GM12873 (cell line): Measurements from ENCODE around the gene NACC1.

Experiments used
- CTCF ChIP-seq: IDR thresholded peaks from 2 replicates; pipeline ENCODE4 v1.5.1; 2012; ENCODE audit warnings: low read depth, mild to moderate bottlenecking, moderate library complexity, low read length, control low read depth; ENCODE audit not compliant: insufficient read depth; ENCODE audit errors: missing control alignments

Gene NACC1

DNA sequence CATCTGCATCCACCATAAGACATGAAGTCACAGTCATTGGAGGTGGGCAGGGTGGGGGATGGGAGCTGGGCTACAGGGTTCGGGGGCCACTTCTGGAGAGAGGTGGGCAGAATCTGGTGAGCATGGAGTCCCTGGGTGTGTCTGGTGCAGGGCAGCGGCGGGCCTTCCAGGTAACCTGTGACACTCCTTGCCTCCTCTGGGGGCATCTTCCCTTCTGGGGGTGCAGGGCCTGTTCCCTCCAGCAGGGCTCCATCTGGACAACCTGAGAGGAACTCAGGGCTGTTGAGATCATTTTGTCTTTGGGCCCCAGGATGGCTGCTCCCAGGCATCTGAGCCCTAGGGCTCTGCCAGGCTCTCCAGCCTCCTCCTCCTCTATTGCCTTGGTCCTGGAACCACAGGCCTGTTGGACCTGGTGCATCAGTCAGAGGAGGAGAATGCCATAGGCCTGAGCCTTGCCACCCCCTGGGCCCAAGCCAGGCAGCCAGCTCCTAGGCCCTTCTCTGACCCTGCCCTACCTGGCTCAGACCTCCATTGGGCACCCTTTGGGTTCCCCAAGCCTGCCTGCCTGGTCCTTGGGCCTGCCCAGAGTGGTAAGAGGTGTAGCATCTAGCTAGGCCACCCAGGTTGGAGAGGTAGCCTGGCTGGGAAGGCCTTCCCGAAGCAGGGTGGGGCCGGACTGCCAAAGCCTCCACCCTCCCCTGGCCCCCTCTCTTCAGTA is 28.8 kb upstream of the NACC1 start:
- TF ChIP-seq CTCF, result peak; percentile 75

- TF ChIP-seq CTCF, result no peak
Observed at GRCh38 chr19:13089857-13090507, 28.1 kb upstream of the NACC1 start.

DNA sequence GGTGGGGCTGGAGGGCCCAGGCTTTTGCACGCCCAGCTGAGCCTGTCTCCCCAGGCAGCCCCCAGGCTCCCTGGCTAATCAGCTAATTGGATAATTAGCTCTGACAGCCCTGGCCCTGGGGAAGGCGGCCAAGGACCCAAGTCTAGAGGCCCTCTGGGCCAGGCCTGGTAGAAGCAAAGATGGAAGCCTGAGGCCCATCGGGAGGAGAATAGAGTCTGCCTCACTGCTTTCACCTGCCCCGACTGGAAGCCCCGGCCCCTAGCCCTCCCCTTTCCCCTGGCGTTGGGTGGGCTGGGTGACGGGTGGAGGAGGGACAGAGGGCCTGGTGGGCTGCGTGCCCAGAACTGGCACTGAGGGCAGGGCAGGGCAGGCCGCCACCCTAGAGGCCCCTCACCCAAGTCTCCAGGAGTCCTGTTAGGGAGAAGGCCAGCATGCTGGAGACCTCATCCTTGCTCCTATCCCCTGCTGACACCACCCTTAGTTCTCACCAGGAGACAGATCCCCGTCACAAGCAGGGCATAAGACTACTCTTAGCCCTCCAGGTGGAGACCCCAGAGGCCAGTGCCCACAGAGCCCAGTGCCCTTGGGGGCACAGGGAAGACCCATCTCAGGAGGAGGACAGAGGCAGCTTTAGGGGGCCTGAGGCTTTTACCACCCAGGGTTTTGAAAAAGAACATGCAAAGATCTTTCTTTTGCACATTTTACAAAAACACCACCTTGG is 27.4 kb upstream of the NACC1 start:
- no peak for TF ChIP-seq CTCF

DNA sequence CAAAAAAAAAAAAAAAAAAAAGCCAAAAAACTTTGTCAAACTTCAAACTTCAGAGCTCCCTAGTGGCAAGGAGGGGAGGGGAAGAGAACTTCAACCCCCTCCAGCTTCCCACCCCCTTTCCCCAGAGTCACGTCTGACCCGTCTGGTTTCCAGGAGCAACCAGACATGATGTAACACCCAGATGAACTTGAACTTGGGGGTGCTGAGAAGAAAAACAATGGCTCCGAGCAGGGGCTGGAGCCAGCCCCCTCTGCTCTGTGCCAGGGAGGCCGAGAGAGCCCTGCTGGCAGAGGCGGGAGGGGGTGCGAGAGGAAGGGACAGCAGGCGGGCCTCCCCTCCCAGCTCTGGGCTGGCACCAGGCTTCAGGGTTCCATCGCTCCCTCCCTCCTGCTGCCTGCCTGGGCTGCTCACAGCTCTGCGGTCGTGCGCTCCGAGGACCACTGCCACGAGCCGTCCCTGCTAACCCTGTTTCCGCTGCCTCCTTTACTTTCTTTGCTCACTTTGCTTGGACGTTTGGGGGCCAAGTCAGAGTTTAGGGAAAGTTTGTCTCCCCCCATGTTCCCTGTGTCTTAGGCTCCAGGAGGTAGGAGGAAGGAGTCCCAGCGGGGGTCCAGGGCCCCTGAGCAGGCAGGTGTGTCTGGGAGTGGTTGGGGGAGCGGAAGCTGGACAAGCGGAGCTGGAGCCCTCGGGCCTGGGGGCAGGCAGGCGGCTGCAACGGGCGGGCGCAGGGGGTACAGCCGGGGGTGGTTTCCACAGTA is 26.5 kb upstream of the NACC1 start:
- TF ChIP-seq CTCF, result no peak

- TF ChIP-seq CTCF, result no peak
Observed at GRCh38 chr19:13092158-13092543, 25.9 kb upstream of the NACC1 start.

- no peak for TF ChIP-seq CTCF
Observed at GRCh38 chr19:13092606-13093235, 25.3 kb upstream of the NACC1 start.
